Activated CD4-positive, alpha-beta T cell treated with anti-CD3 and anti-CD28 coated beads, Interleukin-2, amount 10 ng/mL, durations not matched to agents 7 days and 5 days (primary cell): Measurements from ENCODE around the gene HMX1. TPM values are rescaled to one million over a fixed set of nuclear protein-coding genes. Genes with fewer than 3 reads are reported as not detected.

Source experiments
- CTCF ChIA-PET: fragments of 350-600 bp; sonication (Branson Sonifier 250); formaldehyde crosslinking; loops from one replicate; lab custom pipeline; 2021; ENCODE audit warnings: antibody characterized with exemption; lab: Charles Lee
- POLR2A ChIA-PET: fragments of 350-600 bp; sonication (Branson Sonifier 250); formaldehyde crosslinking; loops from one replicate; lab custom pipeline; 2021; ENCODE audit warnings: antibody characterized with exemption; lab: Charles Lee
- DNase-seq: peaks from one replicate; pipeline ENCODE4 v3.0.0-alpha.2; 2020
- H3K27ac Mint-ChIP-seq: one replicate; pipeline ENCODE4 v1.8.0; 2021; ENCODE audit warnings: mild to moderate bottlenecking, moderate library complexity, mixed read lengths
- H3K27me3 Mint-ChIP-seq: one replicate; pipeline ENCODE4 v1.8.0; 2021; ENCODE audit warnings: mixed read lengths
- H3K36me3 Mint-ChIP-seq: one replicate; pipeline ENCODE4 v1.8.0; 2021; ENCODE audit warnings: low read depth, mixed read lengths
- H3K4me1 Mint-ChIP-seq: one replicate; pipeline ENCODE4 v1.8.0; 2021; ENCODE audit warnings: mixed read lengths
- H3K4me3 Mint-ChIP-seq: one replicate; pipeline ENCODE4 v1.8.0; 2021; ENCODE audit warnings: mild to moderate bottlenecking, moderate library complexity, mixed read lengths
- H3K9me3 Mint-ChIP-seq: one replicate; pipeline ENCODE4 v1.8.0; 2021; ENCODE audit warnings: mixed read lengths
- total RNA-seq, 2 experiments: library from RNA; stranded (reverse); gene quantifications; one replicate each; pipeline ENCODE4 v1.2.3, GENCODE V29; 2021

The HMX1 gene
- total RNA-seq, 2 experiments from 2014 or later, result not detected

- Mint-ChIP-seq H3K36me3 (no peaks in the 10 kb centered on the region), H3K27ac (no peak overlapping the region), H3K9me3 (peaks cover 7% of the 10 kb centered on the region), H3K27me3 (no peaks in the 10 kb centered on the region), H3K4me3 (no peak overlapping the region), H3K4me1 (no peaks in the 10 kb centered on the region)
- POLR2A ChIA-PET, result no interaction called here
- CTCF ChIA-PET, result no interaction called here
- no peak for DNase-seq
Measured at GRCh38 chr4:8905773-8906667, 34.4 kb upstream of the HMX1 start.

DNA sequence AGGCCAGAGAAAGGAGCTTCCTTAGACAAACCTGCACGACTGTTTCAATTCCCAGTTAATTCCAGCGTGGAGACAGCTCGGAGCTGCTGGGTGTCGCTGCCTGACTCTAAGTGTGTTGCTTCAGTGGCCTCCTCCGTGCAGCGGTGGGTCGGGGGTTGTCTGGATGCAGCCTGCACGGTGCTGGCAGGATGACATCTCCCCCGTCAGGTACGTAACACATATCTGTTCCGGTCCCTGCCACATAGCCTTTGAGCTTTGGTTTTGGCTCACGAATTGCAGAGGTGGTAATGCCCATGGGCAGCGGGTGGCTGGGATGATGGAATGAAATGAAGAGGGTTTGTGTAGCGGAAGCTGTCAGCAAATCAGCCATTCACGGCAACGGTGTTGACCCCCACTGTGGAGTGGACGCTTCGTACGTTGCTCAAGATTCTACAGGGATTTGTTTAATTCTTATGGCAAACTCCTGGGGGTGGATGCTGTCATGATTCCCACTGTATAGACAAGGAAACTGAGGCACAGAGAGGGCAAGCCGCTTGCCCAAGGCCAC lies 33.7 kb upstream of the HMX1 start:
- Mint-ChIP-seq H3K36me3 (no peaks in the 10 kb centered on the region), H3K4me3 (no peak overlapping the region), H3K27ac (no peak overlapping the region), H3K27me3 (no peaks in the 10 kb centered on the region), H3K9me3 (peaks cover 10% of the 10 kb centered on the region), H3K4me1 (no peaks in the 10 kb centered on the region)
- CTCF ChIA-PET, result no interaction called here
- DNase-seq, result no peak
- POLR2A ChIA-PET, result no interaction called here

- H3K4me3 Mint-ChIP-seq, result no peak overlapping the region
- no peak overlapping the region for H3K27ac Mint-ChIP-seq
- H3K9me3 Mint-ChIP-seq, result peaks cover 14% of the 10 kb centered on the region
- H3K36me3 Mint-ChIP-seq, result no peaks in the 10 kb centered on the region
- H3K4me1 Mint-ChIP-seq, result no peaks in the 10 kb centered on the region
- CTCF ChIA-PET, result no interaction called here
- H3K27me3 Mint-ChIP-seq, result no peaks in the 10 kb centered on the region
- POLR2A ChIA-PET, result no interaction called here
- no peak for DNase-seq
Measured at GRCh38 chr4:8904666-8905065, 33.0 kb upstream of the HMX1 start.

- no peaks in the 10 kb centered on the region for H3K36me3 Mint-ChIP-seq
- H3K27ac Mint-ChIP-seq, result no peak overlapping the region
- peaks cover 14% of the 10 kb centered on the region for H3K9me3 Mint-ChIP-seq
- no peak overlapping the region for H3K4me3 Mint-ChIP-seq
- no peak for DNase-seq
- POLR2A ChIA-PET, result no interaction called here
- CTCF ChIA-PET, result no interaction called here
- no peaks in the 10 kb centered on the region for H3K27me3 Mint-ChIP-seq
- H3K4me1 Mint-ChIP-seq, result no peaks in the 10 kb centered on the region
Measured at GRCh38 chr4:8904041-8904501, 32.4 kb upstream of the HMX1 start.

GRCh38 chr4:8901335-8901734 lies 29.7 kb upstream of the HMX1 start:
- Mint-ChIP-seq H3K27me3 (no peaks in the 10 kb centered on the region), H3K27ac (no peak overlapping the region), H3K36me3 (no peaks in the 10 kb centered on the region), H3K4me1 (no peaks in the 10 kb centered on the region), H3K9me3 (peaks cover 14% of the 10 kb centered on the region), H3K4me3 (no peak overlapping the region)
- DNase-seq, result no peak
- POLR2A ChIA-PET, result no interaction called here
- CTCF ChIA-PET, result no interaction called here

DNA sequence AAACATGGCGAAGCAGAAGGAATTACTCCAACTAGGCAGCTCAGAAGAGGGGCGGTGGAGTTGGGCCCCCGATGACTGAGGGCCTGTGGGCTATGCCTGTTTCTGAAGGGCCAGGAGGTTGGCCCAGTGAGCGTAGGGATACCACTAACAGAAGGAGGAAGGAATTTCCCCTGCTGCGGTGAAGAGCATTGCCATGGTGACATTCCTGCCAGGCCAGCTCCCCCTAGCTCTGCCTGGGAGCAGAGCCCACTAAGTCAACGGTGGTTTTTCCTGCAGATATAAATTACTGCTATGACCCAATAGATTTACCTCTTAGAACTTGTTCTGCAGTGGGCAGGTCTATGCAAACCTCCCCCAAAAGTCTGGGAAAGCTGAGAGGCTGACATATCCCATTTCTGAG lies 28.9 kb upstream of the HMX1 start:
- no peaks in the 10 kb centered on the region for H3K27me3 Mint-ChIP-seq
- H3K9me3 Mint-ChIP-seq, result peaks cover 14% of the 10 kb centered on the region
- no peak overlapping the region for H3K27ac Mint-ChIP-seq
- H3K36me3 Mint-ChIP-seq, result no peaks in the 10 kb centered on the region
- no peak overlapping the region for H3K4me3 Mint-ChIP-seq
- CTCF ChIA-PET, result no interaction called here
- no peak for DNase-seq
- no peaks in the 10 kb centered on the region for H3K4me1 Mint-ChIP-seq
- POLR2A ChIA-PET, result no interaction called here

- H3K27ac Mint-ChIP-seq, result no peak overlapping the region
- H3K36me3 Mint-ChIP-seq, result no peaks in the 10 kb centered on the region
- POLR2A ChIA-PET, result no interaction called here
- peaks cover 12% of the 10 kb centered on the region for H3K27me3 Mint-ChIP-seq
- no peak for DNase-seq
- no peaks in the 10 kb centered on the region for H3K4me1 Mint-ChIP-seq
- no peak overlapping the region for H3K4me3 Mint-ChIP-seq
- CTCF ChIA-PET, result no interaction called here
- H3K9me3 Mint-ChIP-seq, result peaks cover 14% of the 10 kb centered on the region
Measured at GRCh38 chr4:8898419-8898818, 26.8 kb upstream of the HMX1 start.

DNA sequence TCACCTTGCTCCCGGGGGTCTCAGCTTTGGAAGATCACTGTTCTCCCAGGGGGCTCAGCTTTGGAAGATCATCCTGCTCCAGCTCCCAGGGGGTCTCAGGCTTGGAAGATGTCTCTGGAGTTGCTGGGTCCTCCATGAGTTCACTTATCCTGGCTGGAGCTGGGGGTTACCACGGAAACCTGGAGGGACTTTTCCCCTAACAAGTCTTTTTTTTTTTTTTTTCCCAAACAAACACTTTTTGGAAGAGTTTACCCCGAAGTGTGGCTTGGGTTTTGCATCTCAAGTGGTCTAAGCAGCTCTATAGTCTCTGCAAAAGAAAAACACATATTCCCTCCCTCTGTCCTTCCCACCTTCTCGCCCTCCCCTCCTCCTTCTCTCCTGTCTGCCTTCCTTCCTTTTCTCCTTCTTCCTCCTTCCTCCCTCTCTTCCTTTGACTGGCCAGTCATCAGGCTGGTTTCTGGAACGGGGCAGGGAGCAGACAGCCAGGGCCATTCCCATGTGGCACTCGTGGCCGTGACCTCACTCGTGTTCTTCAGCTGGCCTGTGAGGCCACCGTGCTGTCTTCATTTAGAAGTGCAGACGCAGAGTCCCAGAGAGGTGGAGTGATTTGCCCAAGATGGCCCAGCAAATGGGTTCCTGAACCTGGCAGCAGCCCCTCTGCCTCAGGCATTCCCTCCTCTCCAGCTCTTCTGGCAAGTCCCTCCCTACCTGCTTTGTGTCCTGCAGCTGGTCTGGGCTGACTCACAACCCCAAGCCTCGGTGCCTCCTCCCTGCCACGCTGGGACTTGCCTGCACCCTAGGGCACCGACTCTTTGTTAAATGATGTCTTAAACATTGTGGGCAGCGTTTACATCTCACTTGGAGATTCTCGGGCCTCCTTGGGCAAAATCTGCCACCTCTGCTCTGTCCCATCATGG lies 25.9 kb upstream of the HMX1 start:
- H3K4me3 Mint-ChIP-seq, result no peak overlapping the region
- no peaks in the 10 kb centered on the region for H3K36me3 Mint-ChIP-seq
- H3K9me3 Mint-ChIP-seq, result peaks cover 14% of the 10 kb centered on the region
- POLR2A ChIA-PET, result no interaction called here
- peaks cover 18% of the 10 kb centered on the region for H3K27me3 Mint-ChIP-seq
- H3K27ac Mint-ChIP-seq, result no peak overlapping the region
- no peaks in the 10 kb centered on the region for H3K4me1 Mint-ChIP-seq
- CTCF ChIA-PET, result no interaction called here
- no peak for DNase-seq

- H3K9me3 Mint-ChIP-seq, result peaks cover 9% of the 10 kb centered on the region
- H3K36me3 Mint-ChIP-seq, result no peaks in the 10 kb centered on the region
- CTCF ChIA-PET, result no interaction called here
- H3K27ac Mint-ChIP-seq, result no peak overlapping the region
- no peak for DNase-seq
- peaks cover 22% of the 10 kb centered on the region for H3K27me3 Mint-ChIP-seq
- H3K4me1 Mint-ChIP-seq, result no peaks in the 10 kb centered on the region
- no peak overlapping the region for H3K4me3 Mint-ChIP-seq
- POLR2A ChIA-PET, result no interaction called here
Measured at GRCh38 chr4:8896506-8896905, 24.9 kb upstream of the HMX1 start.

DNA sequence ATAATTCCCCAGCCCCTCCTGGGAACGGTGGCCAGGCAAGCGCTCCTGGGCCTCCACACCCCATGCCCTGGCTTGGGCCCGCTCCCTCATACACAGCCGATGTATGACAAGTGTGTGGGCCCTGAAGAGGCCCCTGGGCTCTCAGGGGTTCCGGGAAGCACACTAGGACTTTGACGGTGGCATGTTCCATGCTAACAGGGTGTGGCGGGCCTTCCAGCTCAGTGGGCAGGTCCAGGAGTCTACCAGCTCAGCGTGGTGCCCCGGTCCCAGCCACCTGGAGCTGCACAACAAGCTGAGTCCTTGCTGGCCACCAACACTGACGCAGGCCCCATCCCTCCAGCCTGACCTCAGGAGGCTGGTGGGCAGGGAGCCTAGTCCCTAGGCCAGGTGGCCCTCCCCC lies 24.4 kb upstream of the HMX1 start:
- Mint-ChIP-seq H3K27me3 (peaks cover 26% of the 10 kb centered on the region), H3K27ac (no peak overlapping the region), H3K4me3 (no peak overlapping the region), H3K36me3 (no peaks in the 10 kb centered on the region), H3K4me1 (no peaks in the 10 kb centered on the region), H3K9me3 (peaks cover 7% of the 10 kb centered on the region)
- no peak for DNase-seq
- CTCF ChIA-PET, result interaction anchor here (0.6 kb wide), 1 partner anchor 552 kb away, joined by 3 read pairs; no protein-coding TSS in a partner anchor
- POLR2A ChIA-PET, result no interaction called here

DNA sequence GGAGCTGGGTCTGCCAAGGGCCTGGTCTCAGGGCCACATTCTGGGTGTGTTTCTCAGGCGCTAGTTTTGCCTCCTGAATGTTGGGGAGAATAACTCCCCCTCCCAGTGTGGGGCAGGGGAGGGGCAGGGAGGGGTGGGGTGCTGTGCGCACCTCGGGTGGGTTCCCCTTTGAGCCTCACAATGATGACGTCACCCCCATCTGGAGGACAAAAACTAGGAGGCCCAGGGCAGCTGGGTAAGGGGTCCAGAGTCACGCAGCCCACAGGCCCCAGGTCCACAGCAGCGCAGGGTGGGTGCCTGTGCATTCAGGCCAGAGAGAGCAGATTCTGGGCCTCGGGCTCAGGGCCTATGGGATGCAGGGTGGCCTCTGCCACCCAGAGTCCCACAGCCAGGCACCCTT lies 23.7 kb upstream of the HMX1 start:
- H3K9me3 Mint-ChIP-seq, result peaks cover 4% of the 10 kb centered on the region
- H3K27ac Mint-ChIP-seq, result no peak overlapping the region
- ChIA-PET POLR2A (no interaction called here), CTCF (interaction anchor here (0.6 kb wide), 1 partner anchor 552 kb away, joined by 3 read pairs; no protein-coding TSS in a partner anchor)
- peaks cover 32% of the 10 kb centered on the region for H3K27me3 Mint-ChIP-seq
- H3K4me1 Mint-ChIP-seq, result no peaks in the 10 kb centered on the region
- no peaks in the 10 kb centered on the region for H3K36me3 Mint-ChIP-seq
- no peak for DNase-seq
- no peak overlapping the region for H3K4me3 Mint-ChIP-seq

- Mint-ChIP-seq H3K27me3 (peaks cover 34% of the 10 kb centered on the region), H3K4me1 (no peaks in the 10 kb centered on the region), H3K9me3 (no peaks in the 10 kb centered on the region), H3K36me3 (no peaks in the 10 kb centered on the region), H3K27ac (no peak overlapping the region), H3K4me3 (no peak overlapping the region)
- CTCF ChIA-PET, result no interaction called here
- DNase-seq, result no peak
- POLR2A ChIA-PET, result no interaction called here
Measured at GRCh38 chr4:8894424-8894816, 22.8 kb upstream of the HMX1 start.
